H7 (cell line): ENCODE measurements around the gene SBF2. TPM values are rescaled to one million over a fixed set of nuclear protein-coding genes. Genes with fewer than 3 reads are reported as not detected.
"Not testable (repeated sequence)": the region's sequence is repeated elsewhere in the genome, so short reads cannot be mapped to it uniquely, and the experiment has no call there.

Experiments
- DNase-seq: peaks from one replicate; pipeline ENCODE4 v3.0.0; 2012
- H3K27me3 ChIP-seq: 2 replicates; pipeline ENCODE4 v1.6.0; 2011; ENCODE audit warnings: mild to moderate bottlenecking, low read length; ENCODE audit not compliant: control insufficient read depth, insufficient read depth
- H3K36me3 ChIP-seq: replicated peaks from 2 replicates; pipeline ENCODE4 v1.5.1; 2011; ENCODE audit warnings: low read length; ENCODE audit not compliant: control insufficient read depth, insufficient read depth
- H3K4me3 ChIP-seq: 2 replicates; pipeline ENCODE4 v1.5.1; 2011; ENCODE audit warnings: low read depth, mild to moderate bottlenecking, control low read depth, low read length, moderate library complexity; ENCODE audit not compliant: insufficient read depth
- total RNA-seq: library from RNA; depleted of rRNA; stranded (reverse); fragments of >200 nt; shearing (Covaris generic); gene quantifications from 2 replicates; pipeline ENCODE4 v1.2.3, GENCODE V29; 2014

SBF2 gene
- total RNA-seq, 1 experiment from 2014 or later: 34.5 TPM

GRCh38 chr11:10050561-10050960, 243.5 kb downstream of the SBF2 start:
- no peaks in the 10 kb centered on the region for H3K27me3 ChIP-seq
- H3K4me3 ChIP-seq: no peak overlapping the region
- H3K36me3 ChIP-seq: no peaks in the 10 kb centered on the region
- DNase-seq: no peak

- no peak overlapping the region for H3K4me3 ChIP-seq
- no peaks in the 10 kb centered on the region for H3K36me3 ChIP-seq
- H3K27me3 ChIP-seq: no peaks in the 10 kb centered on the region
- no peak for DNase-seq
These were observed 244.3 kb downstream of the SBF2 start for GRCh38 chr11:10049756-10050155.

- no peak overlapping the region for H3K4me3 ChIP-seq
These were observed 245.7 kb downstream of the SBF2 start for GRCh38 chr11:10048350-10048749.

DNA sequence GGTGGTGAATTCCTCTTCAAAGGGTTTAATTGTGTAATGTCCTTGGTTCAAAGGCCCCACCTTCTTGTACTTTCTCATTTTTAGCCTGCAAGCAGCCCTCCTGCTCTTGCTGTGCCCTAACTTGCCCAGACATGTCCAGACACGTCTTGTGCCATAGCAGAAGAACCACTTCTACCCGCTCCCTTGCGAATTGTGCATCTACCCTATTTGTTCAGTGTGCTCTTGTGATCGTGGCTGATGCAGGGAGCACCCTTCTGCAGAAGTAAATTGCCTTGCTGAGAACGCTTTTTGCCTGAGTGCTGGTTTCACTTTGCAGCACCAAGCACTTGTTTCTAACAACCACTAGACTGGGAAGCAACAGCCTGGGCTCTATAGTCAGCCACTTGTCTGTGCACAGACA, 249.4 kb downstream of the SBF2 start:
- no peak overlapping the region for H3K4me3 ChIP-seq
- no peaks in the 10 kb centered on the region for H3K36me3 ChIP-seq
- DNase-seq: no peak
- H3K27me3 ChIP-seq: no peaks in the 10 kb centered on the region

More at GRCh38 chr11:10048350-10048749, 245.7 kb downstream of the SBF2 start:
- Histone ChIP-seq H3K27me3 (no peaks in the 10 kb centered on the region), H3K36me3 (no peaks in the 10 kb centered on the region)
- DNase-seq: no peak

DNA sequence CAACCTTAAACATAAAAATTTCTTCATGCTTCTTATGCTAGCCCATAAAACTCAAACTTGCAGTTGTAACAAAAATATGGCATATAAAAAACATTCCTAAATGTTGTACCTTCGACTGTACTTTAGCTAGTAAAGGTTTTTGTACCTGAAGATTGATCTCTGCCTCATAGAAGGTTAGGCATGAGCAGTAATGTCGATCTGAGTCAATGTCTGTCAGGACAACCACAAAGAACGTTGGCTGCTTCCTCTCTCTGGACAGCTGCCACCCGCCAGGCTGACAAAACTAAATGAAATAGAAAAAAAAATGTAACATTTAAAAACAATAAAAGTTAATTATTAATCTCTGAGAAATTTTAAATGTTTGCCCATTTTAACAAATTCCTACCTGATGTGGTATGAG, 251.3 kb downstream of the SBF2 start:
- H3K4me3 ChIP-seq: no peak overlapping the region
- H3K27me3 ChIP-seq: no peaks in the 10 kb centered on the region
- no peak for DNase-seq
- H3K36me3 ChIP-seq: no peaks in the 10 kb centered on the region

- Histone ChIP-seq H3K4me3 (no peak overlapping the region), H3K27me3 (no peaks in the 10 kb centered on the region), H3K36me3 (no peaks in the 10 kb centered on the region)
- DNase-seq: no peak
These were observed 252.1 kb downstream of the SBF2 start for GRCh38 chr11:10041748-10042446.

DNA sequence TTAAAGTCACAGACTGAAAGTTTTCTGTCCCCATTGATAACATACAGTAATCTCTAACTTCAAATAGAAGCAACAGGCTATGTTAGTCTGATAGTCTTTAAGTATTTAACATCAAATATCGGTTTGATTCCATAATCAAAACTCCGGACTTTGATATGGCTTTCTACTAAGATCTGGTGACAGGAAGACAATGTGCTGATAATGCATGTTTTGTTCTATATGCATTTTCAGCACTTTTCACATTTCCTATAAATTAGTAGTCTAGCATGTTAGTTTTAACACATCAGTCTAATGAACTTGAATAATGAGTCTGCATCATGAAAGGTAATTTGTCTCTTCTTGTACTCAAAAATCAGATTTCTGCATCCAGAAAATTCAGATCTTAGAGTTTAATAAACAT, 252.7 kb downstream of the SBF2 start:
- no peaks in the 10 kb centered on the region for H3K36me3 ChIP-seq
- no peaks in the 10 kb centered on the region for H3K27me3 ChIP-seq
- H3K4me3 ChIP-seq: no peak overlapping the region

DNA sequence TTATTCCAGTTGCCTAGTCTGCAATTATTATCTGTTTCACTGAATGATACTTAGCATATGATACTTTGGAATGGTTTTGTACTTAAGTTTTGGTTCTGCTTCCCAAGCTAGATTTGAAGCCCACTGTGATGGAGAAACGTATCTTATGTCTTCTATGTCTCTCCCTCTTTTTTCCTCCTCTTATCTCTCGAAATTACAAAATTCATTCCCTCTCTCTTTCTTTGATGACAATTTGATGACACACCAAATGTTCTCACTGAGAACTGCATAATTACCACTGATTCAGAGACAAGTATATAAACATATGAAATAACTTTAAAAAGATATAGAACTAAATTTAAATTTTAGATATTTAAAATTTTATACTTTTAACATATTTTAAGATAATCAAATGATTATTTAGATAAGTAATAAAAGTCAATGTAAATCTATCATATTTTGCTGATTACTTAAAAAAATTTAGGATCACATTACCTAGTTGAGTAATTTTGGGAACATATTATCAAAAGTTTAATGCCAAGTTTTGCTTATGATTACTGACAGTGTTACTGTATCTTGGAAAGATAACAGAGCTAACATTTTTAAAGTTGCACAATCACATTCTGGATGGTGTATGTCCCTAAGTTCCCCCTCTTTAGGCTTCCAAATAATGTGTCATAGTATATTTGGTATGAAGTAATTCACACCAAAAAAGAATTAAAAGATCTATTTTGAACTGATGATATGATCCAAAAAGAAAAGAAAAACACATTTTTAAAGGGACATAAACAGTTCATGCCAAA, 255.3 kb downstream of the SBF2 start:
- no peaks in the 10 kb centered on the region for H3K36me3 ChIP-seq
- no peak overlapping the region for H3K4me3 ChIP-seq
- no peak for DNase-seq

More for the DNA sequence above, 252.7 kb downstream of the SBF2 start:
- no peak for DNase-seq

DNA sequence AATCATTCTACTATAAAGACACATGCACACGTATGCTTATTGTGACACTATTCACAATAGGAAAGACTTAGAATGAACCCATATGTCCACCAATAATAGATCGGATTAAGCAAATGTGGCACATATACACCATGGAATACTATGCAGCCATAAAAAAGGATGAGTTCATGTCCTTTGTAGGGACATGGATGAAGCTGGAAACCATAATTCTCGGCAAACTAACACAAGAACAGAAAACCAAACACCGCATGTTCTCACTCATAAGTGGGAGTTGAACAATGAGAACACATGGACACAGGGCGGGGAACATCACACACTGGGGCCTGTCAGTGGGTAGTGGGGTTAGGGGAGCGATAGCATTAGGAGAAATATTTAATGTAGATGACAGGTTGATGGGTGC, 258.1 kb downstream of the SBF2 start:
- not testable (repeated sequence) for DNase-seq, H3K36me3 ChIP-seq, H3K4me3 ChIP-seq, H3K27me3 ChIP-seq

More for the DNA sequence above, 255.3 kb downstream of the SBF2 start:
- no peaks in the 10 kb centered on the region for H3K27me3 ChIP-seq

GRCh38 chr11:10032935-10033334, 261.1 kb downstream of the SBF2 start:
- Histone ChIP-seq H3K4me3 (no peak overlapping the region), H3K27me3 (no peaks in the 10 kb centered on the region)

DNA sequence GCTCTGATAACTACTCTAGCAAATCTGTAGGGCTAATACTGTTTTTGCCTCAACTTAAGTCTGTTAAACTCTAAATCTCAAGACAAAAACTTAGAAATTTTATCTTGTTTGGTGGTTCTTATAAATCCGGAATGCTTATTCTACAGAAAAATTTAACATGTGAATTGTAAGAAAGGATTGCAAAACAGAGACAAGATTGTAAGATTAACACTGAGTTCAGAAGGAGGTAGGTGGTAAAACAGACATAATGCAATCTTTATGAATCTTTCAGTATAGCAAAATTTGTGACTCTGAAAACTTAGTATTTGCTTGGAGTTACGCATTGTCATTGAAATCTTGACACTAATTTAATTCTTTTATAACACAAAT, 263.9 kb downstream of the SBF2 start:
- Histone ChIP-seq H3K4me3 (no peak overlapping the region), H3K27me3 (no peaks in the 10 kb centered on the region), H3K36me3 (no peaks in the 10 kb centered on the region)
- DNase-seq: no peak

More at GRCh38 chr11:10032935-10033334, 261.1 kb downstream of the SBF2 start:
- no peaks in the 10 kb centered on the region for H3K36me3 ChIP-seq
- no peak for DNase-seq

DNA sequence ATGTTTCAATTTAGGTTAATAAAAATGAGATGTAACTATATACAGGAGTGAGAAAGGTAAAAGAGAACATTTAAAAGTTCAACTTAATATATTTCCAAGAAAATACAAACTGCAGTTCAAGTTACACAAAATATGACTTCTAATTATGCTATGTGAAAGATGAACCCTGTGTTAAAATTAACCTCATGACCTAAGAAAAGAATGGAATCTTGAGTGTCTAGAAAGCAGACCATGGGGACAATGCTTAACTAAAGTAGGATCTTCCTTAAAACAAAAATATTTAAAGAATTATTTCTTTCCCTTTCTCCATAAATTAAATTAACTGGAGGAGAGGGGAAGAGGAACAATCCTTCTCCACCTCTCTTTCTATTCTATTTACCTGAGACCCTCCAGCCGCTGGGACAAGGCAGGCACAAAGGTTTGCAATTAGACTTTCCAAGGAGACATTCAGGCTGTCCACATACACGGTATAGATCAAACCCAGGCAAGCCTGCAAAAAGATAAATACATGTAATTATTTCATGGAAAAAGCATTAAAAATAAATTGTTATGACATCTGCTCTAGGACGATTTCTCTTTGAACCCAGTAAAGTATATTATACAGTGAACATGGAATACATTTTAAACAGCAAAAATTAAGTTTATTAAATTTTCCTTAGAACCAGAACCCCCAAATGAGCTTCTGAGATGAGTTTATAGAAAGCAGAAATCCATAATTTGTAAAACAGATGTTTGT, 264.5 kb downstream of the SBF2 start:
- H3K4me3 ChIP-seq: no peak overlapping the region
- no peak for DNase-seq
- no peaks in the 10 kb centered on the region for H3K36me3 ChIP-seq
- H3K27me3 ChIP-seq: no peaks in the 10 kb centered on the region

- Histone ChIP-seq H3K4me3 (no peak overlapping the region), H3K27me3 (no peaks in the 10 kb centered on the region), H3K36me3 (no peaks in the 10 kb centered on the region)
- no peak for DNase-seq
These were observed 267.5 kb downstream of the SBF2 start for GRCh38 chr11:10026514-10026913.

DNA sequence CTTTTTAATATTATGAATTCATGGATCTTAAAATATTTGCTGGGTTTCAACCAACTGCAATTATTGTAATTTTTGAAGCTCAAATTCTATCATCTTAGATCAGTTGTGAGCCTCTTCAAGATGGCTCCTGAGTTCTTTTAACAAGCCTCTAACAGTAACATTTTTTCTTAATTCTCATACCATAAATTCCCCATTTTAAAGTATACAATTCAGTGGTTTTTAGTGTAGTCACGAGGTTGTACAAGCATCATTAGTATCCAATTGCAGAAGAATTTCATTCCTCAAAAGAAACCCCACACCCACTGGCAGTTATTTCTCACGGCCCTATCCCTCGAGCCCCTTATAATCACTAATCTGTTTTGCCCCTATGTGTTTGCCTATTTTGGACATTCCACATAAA, 270.8 kb downstream of the SBF2 start:
- DNase-seq: no peak
- Histone ChIP-seq H3K27me3 (no peaks in the 10 kb centered on the region), H3K36me3 (no peaks in the 10 kb centered on the region), H3K4me3 (no peak overlapping the region)

GRCh38 chr11:10022764-10023163, 271.3 kb downstream of the SBF2 start:
- H3K27me3 ChIP-seq: no peaks in the 10 kb centered on the region

More at GRCh38 chr11:10022764-10023163, 271.3 kb downstream of the SBF2 start:
- DNase-seq: no peak
- H3K36me3 ChIP-seq: no peaks in the 10 kb centered on the region
- no peak overlapping the region for H3K4me3 ChIP-seq
